Hepatocyte (in vitro differentiated cells): ENCODE results near the gene ADAMTSL1.

Source experiments
- CTCF ChIP-seq: fragments of 200-600 bp; sonication (generic); IDR thresholded peaks from 2 replicates; pipeline ENCODE4 v1.5.1; 2016; ENCODE audit warnings: antibody characterized with exemption, mild to moderate bottlenecking; ENCODE audit not compliant: poor library complexity
- EZH2 ChIP-seq: fragments of 200-600 bp; sonication (generic); IDR thresholded peaks from 2 replicates; pipeline ENCODE4 v1.6.1; 2016; ENCODE audit warnings: antibody characterized with exemption, mild to moderate bottlenecking, borderline replicate concordance
- EZH2phosphoT487 ChIP-seq: fragments of 200-600 bp; sonication (generic); IDR thresholded peaks from one replicate; pipeline ENCODE4 v1.6.1; 2018; ENCODE audit warnings: antibody characterized with exemption, mild to moderate bottlenecking, low read depth, moderate library complexity; ENCODE audit not compliant: unreplicated experiment, severe bottlenecking

DNA sequence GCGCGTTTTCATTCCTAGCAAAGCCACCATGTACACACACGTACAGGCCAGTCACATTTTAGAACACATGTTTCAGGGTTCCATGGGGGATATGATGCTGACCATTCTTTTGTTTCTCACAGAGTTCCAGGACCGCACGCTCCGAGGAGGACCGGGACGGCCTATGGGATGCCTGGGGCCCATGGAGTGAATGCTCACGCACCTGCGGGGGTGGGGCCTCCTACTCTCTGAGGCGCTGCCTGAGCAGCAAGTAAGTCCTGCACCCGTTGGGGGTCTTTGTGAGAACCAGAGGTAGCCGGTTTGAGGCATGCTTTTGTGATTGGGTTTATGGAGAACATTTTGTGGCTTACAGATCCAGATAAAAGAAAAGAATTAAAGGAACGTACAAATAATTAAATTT is 30.8 kb downstream of the ADAMTSL1 start:
- no peak for TF ChIP-seq CTCF
- TF ChIP-seq EZH2phosphoT487, result no peak
- TF ChIP-seq EZH2, result no peak
